HG03432 (cell line): Measurements from ENCODE around the gene POU3F2.

ENCODE experiments used
- ATAC-seq: cut with Tn5 transposase; IDR thresholded peaks from one replicate; pipeline ENCODE4 v1.9.1; 2021; ENCODE audit warnings: mild to moderate bottlenecking, moderate library complexity; ENCODE audit not compliant: unreplicated experiment

The POU3F2 gene

DNA sequence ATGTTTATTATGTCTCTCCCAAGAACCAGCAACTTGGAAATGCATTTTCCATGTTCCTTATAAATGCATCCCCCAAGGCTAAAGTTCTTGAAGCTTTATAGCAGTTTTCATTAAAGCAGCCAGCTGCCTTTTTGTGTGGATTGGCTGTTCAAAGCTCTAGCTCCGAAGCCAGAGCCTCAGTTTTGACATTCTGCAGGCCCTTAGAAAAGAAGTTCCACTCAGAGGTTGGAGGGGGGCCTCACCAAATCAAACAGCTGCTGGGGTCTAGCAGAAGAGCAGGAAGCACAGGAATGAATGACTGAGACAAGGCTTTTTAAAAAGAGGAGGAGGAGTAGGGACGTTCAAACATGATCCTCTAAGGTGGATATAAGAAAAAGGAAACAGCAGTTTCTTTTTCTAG, 4.2 kb upstream of the POU3F2 start:
- no peak for ATAC-seq

- no peak for ATAC-seq
Observed at GRCh38 chr6:98831057-98831958, 3.1 kb upstream of the POU3F2 start.

- no peak for ATAC-seq
Observed at GRCh38 chr6:98831959-98832283, 2.5 kb upstream of the POU3F2 start.

DNA sequence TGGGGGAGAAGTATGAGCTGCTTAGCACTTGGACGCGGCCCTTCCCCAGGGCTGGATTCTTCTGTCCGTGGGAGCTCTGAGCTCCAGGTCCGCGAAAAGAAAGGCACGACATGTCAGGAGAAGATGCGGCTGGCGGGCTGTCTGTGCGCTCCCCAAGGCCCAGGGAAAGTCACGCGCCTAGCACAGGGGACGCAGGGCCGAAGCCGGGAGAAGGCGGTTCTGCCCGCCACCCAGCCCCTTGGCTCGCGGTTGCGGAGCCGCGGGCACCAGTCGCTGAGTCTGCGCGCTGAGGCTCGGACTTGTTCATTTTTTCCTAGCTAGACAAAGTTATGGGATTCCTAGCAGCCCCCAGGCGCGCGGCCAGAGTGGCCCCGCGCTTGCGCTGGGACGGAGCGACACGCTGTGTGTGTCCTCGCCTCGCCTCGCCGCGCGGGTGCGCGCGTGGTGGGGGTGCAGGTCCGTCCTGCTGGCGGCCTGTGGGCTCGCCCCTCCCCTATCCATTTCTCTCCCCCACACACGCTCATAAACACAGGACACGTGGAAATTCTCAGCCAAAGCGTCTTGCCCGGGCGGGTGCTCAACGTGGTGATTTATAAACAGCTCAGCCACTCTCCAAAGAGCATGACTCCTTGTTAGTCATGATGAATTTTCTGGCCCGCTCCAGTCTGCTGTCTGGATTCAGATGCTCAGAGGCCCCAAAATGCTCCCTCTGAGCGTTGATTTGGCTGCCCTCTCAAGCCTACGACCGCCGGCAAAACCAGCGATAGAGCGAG, 1.9 kb upstream of the POU3F2 start:
- ATAC-seq: no peak

GRCh38 chr6:98833057-98833306, 1.4 kb upstream of the POU3F2 start:
- peak; percentile 35 for ATAC-seq

DNA sequence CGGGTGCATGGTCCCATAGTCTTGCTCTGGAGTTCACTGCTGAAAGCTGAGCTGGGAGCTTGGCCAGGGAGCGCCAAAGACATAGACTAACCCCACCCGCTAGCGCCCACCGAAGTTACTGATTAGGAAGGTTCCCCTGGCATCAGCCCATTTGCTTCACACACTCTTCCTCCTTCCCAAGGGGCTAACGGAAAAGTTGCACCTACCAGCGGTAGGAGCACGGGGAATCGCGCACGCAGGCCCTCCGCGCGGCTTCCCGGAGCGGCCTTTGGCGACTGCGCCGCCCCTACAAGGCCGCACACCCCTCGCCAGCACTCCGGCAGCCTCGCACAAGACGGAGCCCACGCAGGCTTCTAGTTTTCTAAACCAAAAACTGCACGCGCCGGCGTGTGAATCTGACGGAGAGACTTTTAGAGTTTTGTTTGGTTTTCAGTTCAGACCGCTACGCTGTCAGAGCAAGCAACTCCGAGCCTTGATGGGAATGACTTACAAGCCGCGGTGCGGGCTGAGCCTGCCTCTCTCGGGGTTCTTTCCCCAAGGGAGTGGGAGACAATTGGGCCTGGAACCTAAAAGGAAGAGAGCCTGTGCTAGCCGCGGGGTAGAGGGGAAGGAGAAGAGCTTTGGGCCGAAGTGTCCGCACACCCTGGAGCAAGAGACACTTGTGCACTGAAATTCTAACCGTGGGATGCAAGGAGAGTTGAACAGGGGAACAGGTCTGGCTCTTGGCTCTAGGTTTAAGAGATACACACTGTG, 891 bp upstream of the POU3F2 start:
- peak; percentile 6 for ATAC-seq

DNA sequence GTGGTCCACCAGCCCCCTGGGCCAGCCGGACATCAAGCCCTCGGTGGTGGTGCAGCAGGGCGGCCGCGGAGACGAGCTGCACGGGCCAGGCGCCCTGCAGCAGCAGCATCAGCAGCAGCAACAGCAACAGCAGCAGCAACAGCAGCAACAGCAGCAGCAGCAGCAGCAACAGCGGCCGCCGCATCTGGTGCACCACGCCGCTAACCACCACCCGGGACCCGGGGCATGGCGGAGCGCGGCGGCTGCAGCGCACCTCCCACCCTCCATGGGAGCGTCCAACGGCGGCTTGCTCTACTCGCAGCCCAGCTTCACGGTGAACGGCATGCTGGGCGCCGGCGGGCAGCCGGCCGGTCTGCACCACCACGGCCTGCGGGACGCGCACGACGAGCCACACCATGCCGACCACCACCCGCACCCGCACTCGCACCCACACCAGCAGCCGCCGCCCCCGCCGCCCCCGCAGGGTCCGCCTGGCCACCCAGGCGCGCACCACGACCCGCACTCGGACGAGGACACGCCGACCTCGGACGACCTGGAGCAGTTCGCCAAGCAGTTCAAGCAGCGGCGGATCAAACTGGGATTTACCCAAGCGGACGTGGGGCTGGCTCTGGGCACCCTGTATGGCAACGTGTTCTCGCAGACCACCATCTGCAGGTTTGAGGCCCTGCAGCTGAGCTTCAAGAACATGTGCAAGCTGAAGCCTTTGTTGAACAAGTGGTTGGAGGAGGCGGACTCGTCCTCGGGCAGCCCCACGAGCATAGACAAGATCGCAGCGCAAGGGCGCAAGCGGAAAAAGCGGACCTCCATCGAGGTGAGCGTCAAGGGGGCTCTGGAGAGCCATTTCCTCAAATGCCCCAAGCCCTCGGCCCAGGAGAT, 1.0 kb downstream of the POU3F2 start:
- ATAC-seq: no peak

DNA sequence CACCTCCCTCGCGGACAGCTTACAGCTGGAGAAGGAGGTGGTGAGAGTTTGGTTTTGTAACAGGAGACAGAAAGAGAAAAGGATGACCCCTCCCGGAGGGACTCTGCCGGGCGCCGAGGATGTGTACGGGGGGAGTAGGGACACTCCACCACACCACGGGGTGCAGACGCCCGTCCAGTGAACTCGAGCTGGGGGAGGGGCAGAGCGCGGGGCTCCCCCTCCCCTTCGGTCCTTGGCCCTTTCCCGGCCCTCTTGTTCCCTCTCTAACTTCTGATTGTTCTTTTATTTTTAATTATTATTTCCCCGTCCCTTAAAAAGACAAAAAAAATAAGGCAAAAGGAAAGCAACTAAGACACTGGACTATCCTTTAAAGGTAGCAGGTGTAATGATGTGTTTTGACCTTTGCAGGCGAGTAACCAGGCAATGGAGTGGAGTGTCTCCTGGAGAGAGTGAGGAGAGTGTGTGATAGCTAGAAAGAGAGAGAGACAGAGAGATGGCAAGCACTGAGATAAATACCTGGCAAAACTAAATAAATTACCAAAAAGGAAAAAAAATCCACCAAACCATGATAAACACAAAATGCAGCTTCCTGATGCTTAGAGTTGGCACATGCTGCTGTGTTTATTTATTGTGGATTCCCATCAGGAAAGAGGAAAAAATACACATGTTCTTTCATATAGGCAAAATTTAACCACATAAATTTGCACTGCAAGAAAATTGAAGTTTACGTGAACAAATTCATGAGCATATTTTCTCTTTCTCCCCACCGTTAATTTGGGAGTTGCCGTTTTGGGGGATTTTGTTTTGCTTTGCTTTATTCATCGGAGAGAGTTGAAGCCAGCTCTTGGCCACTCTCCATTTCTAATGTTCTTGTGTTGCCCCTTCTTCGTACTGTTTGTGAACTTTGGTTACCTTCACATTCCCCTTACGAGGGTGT, 1.9 kb downstream of the POU3F2 start:
- ATAC-seq: no peak

- no peak for ATAC-seq
Observed at GRCh38 chr6:98836962-98837944, 2.9 kb downstream of the POU3F2 start.

DNA sequence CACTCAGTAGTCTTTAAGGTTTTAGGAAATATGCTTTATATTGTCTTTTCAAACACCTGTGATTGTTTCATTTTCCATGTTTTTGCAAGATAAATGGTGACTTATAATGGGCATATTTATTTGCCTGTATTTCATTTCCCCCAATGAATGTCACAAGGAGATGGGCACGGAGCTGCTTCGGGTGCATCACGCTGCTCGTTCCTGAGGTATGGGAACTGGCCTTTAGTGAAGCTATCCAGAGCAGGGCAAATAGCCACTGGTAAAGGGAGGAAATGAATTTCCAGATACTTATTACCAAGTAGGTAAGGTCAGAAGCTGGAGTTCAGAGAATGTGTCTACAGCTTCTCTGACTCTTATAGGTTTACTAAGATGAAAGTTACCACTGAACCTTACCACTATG, 3.7 kb downstream of the POU3F2 start:
- ATAC-seq: no peak

- no peak for ATAC-seq
Observed at GRCh38 chr6:98838975-98839374, 4.6 kb downstream of the POU3F2 start.

- no peak for ATAC-seq
Observed at GRCh38 chr6:98839781-98840361, 5.5 kb downstream of the POU3F2 start.

DNA sequence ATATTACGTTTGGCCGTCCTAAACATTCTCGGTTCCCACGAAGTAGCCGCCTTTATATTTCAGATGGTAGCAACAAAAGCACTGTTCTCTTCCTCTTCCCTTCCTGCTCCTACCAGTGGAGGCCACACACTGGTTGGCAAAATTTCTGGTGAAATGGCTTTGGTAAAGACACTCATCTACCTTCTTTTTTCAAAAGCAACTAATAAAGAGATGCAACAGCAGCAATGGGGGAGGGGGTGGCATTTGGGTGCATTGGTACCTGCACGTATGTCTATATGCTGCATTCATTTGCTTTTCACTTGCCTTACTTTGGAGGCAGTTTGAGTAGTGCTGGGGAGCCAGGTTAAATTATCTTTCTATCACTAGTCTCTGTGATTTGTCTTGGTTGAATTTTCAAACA, 6.0 kb downstream of the POU3F2 start:
- no peak for ATAC-seq

- no peak for ATAC-seq
Observed at GRCh38 chr6:98840996-98841513, 6.7 kb downstream of the POU3F2 start.

DNA sequence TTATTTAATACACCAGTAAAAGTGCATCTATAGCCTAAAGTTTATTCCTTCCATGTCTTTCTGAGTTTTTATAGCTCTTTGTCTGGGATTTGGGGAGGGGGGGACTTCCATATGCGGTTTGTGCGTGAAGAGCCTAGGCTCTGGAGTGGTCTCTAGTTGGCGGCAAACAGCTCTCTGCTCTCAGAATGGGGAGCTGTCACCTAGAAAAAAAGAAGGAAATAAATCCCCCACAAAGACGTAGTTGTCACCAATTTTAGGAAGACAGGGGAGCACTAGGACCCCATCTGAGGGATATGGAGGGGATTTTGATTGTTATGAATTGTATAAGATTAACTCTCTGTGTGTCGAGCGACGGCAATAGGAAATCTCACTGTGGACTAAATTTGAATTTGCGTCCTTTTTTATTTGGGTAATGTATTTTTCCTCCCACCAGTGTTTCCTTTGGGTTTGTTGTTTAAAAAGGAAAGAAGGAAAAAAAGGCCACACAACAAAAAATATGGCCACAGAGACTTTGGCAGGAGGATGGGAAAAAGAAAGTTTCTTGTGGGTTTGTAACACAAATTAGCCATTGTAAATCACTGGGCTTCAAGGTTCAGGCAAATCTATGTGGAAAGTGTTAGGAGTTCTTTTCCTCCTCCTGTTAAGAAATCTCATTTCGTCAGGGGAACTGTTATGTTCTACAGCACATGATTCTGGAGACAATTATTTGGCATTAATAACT, 7.4 kb downstream of the POU3F2 start:
- ATAC-seq: no peak

GRCh38 chr6:98842342-98843180, 8.2 kb downstream of the POU3F2 start:
- no peak for ATAC-seq
